H1 (cell line): ENCODE data around the gene VWA2. TPM values are rescaled to one million over a fixed set of nuclear protein-coding genes. Genes with fewer than 3 reads are reported as not detected.

Experiments used
- CTCF ChIA-PET: fragments of 300-600 bp; sonication (Branson Sonifier 250); formaldehyde crosslinking; loops from one replicate; lab custom pipeline; 2021; ENCODE audit not compliant: partially characterized antibody; lab: Charles Lee
- POLR2A ChIA-PET: fragments of 300-600 bp; sonication (Branson Sonifier 250); formaldehyde crosslinking; loops from one replicate; lab custom pipeline; 2021; ENCODE audit warnings: inconsistent platforms; ENCODE audit not compliant: partially characterized antibody; lab: Charles Lee
- DNase-seq, 2 experiments: peaks; one replicate each; pipeline versions ENCODE4 v3.0.0 to v3.0.0-alpha.2; 2010 to 2022; ENCODE audit warnings: low spot score in 2 of 2, low read depth in 1 of 2, mixed read lengths in 1 of 2
- FAIRE-seq: peaks from 2 replicates; lab custom pipeline; 2011; peaks lifted over from hg19 to GRCh38; lab: Jason Lieb, UNC
- H2AFZ ChIP-seq: 2 replicates; pipeline ENCODE4 v1.8.1; 2012; ENCODE audit warnings: low read length, inconsistent platforms
- H2AK5ac ChIP-seq: 2 replicates; pipeline ENCODE4 v1.6.1; 2013; ENCODE audit warnings: low read depth, low read length
- H2BK120ac ChIP-seq: replicated peaks from 2 replicates; pipeline ENCODE3; 2013; ENCODE audit warnings: low read depth, low read length, inconsistent platforms
- H2BK12ac ChIP-seq: 2 replicates; pipeline ENCODE4 v1.6.1; 2013; ENCODE audit warnings: low read depth, low read length
- H2BK15ac ChIP-seq: 2 replicates; pipeline ENCODE4 v1.6.1; 2013; ENCODE audit warnings: low read length
- H2BK20ac ChIP-seq: 2 replicates; pipeline ENCODE4 v1.6.1; 2013; ENCODE audit warnings: low read length
- H2BK5ac ChIP-seq: 2 replicates; pipeline ENCODE4 v1.6.1; 2013; ENCODE audit warnings: low read depth, low read length
- H3K14ac ChIP-seq: 2 replicates; pipeline ENCODE4 v1.6.1; 2013; ENCODE audit warnings: inconsistent platforms; ENCODE audit not compliant: insufficient read length
- H3K18ac ChIP-seq: 2 replicates; pipeline ENCODE4 v1.6.1; 2013; ENCODE audit warnings: low read length; ENCODE audit errors: extremely low read depth
- H3K23ac ChIP-seq: 2 replicates; pipeline ENCODE4 v1.6.1; 2013; ENCODE audit warnings: inconsistent platforms; ENCODE audit not compliant: insufficient read length
- H3K23me2 ChIP-seq: 2 replicates; pipeline ENCODE4 v1.6.1; 2013; ENCODE audit warnings: low read depth, low read length
- H3K27ac ChIP-seq: 2 replicates; pipeline ENCODE4 v1.6.1; 2011; ENCODE audit warnings: low read depth, low read length, inconsistent platforms
- H3K27me3 ChIP-seq, 4 experiments: replicated peaks in 1 of 4; 1 replicate in 1 of 4; 2 replicates in 3 of 4; pipeline versions ENCODE4 v1.6.1 to v1.8.1; 2011 to 2013; ENCODE audit warnings: low read length in 3 of 4, mild to moderate bottlenecking in 3 of 4, inconsistent platforms in 2 of 4, mixed read lengths in 2 of 4, moderate library complexity in 1 of 4; ENCODE audit not compliant: control insufficient read depth in 3 of 4, insufficient read depth in 3 of 4; ENCODE audit errors: extremely low read depth in 1 of 4
- H3K36me3 ChIP-seq, 4 experiments: 2 replicates each; pipeline versions ENCODE4 v1.6.1 to v1.8.1; 2011 to 2013; ENCODE audit warnings: mild to moderate bottlenecking in 4 of 4, low read length in 3 of 4, moderate library complexity in 2 of 4, control low read depth in 1 of 4, inconsistent platforms in 1 of 4; ENCODE audit not compliant: insufficient read depth in 4 of 4, control insufficient read depth in 2 of 4
- H3K4ac ChIP-seq: replicated peaks from 2 replicates; pipeline ENCODE3; 2013; ENCODE audit warnings: low read length, low read depth, mixed read lengths, inconsistent platforms; ENCODE audit not compliant: insufficient read length
- H3K4me1 ChIP-seq, 4 experiments: replicated peaks in 1 of 4; 1 replicate in 1 of 4; 2 replicates in 3 of 4; pipeline versions ENCODE4 v1.6.1 to v1.8.1; 2011 to 2013; ENCODE audit warnings: low read length in 3 of 4, inconsistent platforms in 2 of 4, mixed read lengths in 1 of 4; ENCODE audit not compliant: insufficient read depth in 4 of 4, control insufficient read depth in 3 of 4
- H3K4me2 ChIP-seq, 2 experiments: 2 replicates each; pipeline versions ENCODE4 v1.6.1 to v1.8.1; 2011 to 2013; ENCODE audit warnings: low read depth in 2 of 2, low read length in 2 of 2, control low read depth in 1 of 2, inconsistent platforms in 1 of 2, mild to moderate bottlenecking in 1 of 2; ENCODE audit not compliant: insufficient read depth in 1 of 2
- H3K4me3 ChIP-seq, 4 experiments: fragments of 200-600, 300-600 bp in 1 of 4; sonication (generic), shearing (Covaris generic), sonication (Bioruptor Twin) in 1 of 4; 2 replicates each; pipeline versions ENCODE4 v1.5.1 to v1.8.1; 2011 to 2016; ENCODE audit warnings: low read length in 4 of 4, low read depth in 3 of 4, control low read depth in 2 of 4, inconsistent platforms in 2 of 4, mild to moderate bottlenecking in 2 of 4, mixed read lengths in 1 of 4, moderate library complexity in 1 of 4; ENCODE audit not compliant: insufficient read depth in 2 of 4; ENCODE audit errors: extremely low read depth in 1 of 4
- H3K56ac ChIP-seq: replicated peaks from 2 replicates; pipeline ENCODE3; 2013; ENCODE audit warnings: low read depth, mild to moderate bottlenecking, mixed read lengths, low read length, inconsistent platforms; ENCODE audit not compliant: insufficient read length
- H3K79me1 ChIP-seq: 2 replicates; pipeline ENCODE4 v1.6.1; 2013; ENCODE audit warnings: low read depth, low read length, control low read depth
- H3K79me2 ChIP-seq, 2 experiments: 2 replicates each; pipeline versions ENCODE4 v1.6.1 to v1.8.1; 2012 to 2013; ENCODE audit warnings: low read length in 2 of 2, mild to moderate bottlenecking in 2 of 2, inconsistent platforms in 1 of 2; ENCODE audit not compliant: insufficient read depth in 2 of 2, control insufficient read depth in 1 of 2
- H3K9ac ChIP-seq, 4 experiments: replicated peaks in 1 of 4; 1 replicate in 1 of 4; 2 replicates in 3 of 4; pipeline versions ENCODE4 v1.6.1 to v1.8.1; 2011 to 2013; ENCODE audit warnings: low read depth in 3 of 4, low read length in 3 of 4, control low read depth in 2 of 4, mild to moderate bottlenecking in 2 of 4, moderate library complexity in 2 of 4, inconsistent platforms in 1 of 4; ENCODE audit errors: extremely low read depth in 1 of 4
- H3K9me3 ChIP-seq, 2 experiments: 2 replicates each; pipeline versions ENCODE4 v1.6.1 to v1.8.1; 2012 to 2013; ENCODE audit warnings: mild to moderate bottlenecking in 2 of 2, moderate library complexity in 2 of 2, control low read depth in 1 of 2, inconsistent platforms in 1 of 2, low read depth in 1 of 2, low read length in 1 of 2, mixed read lengths in 1 of 2; ENCODE audit not compliant: insufficient read depth in 2 of 2
- H4K20me1 ChIP-seq, 2 experiments: replicated peaks in 1 of 2; 2 replicates each; pipeline versions ENCODE3 to v1.8.1; 2011 to 2013; ENCODE audit warnings: inconsistent platforms in 2 of 2, low read length in 2 of 2, mild to moderate bottlenecking in 1 of 2; ENCODE audit not compliant: insufficient read depth in 2 of 2, control insufficient read depth in 1 of 2
- H4K5ac ChIP-seq: 2 replicates; pipeline ENCODE4 v1.6.1; 2013; ENCODE audit warnings: low read length, low read depth, mixed read lengths, inconsistent platforms; ENCODE audit not compliant: insufficient read length
- H4K8ac ChIP-seq: 2 replicates; pipeline ENCODE4 v1.8.0; 2013; ENCODE audit warnings: mild to moderate bottlenecking, moderate library complexity, low read length, inconsistent platforms; ENCODE audit not compliant: insufficient read depth; ENCODE audit errors: extremely low read depth
- H4K91ac ChIP-seq: replicated peaks from 2 replicates; pipeline ENCODE3; 2013; ENCODE audit warnings: low read length, mixed read lengths, inconsistent platforms; ENCODE audit not compliant: insufficient read length
- GTF2F1 ChIP-seq: IDR thresholded peaks from 2 replicates; pipeline ENCODE4 v1.6.1; 2012; ENCODE audit warnings: low read depth, low read length, improper control_type of control experiment, borderline replicate concordance
- KDM4A ChIP-seq: IDR thresholded peaks from one replicate; pipeline ENCODE4 v1.7.1; 2012; ENCODE audit warnings: low read depth, mild to moderate bottlenecking, moderate library complexity, low read length, inconsistent platforms; ENCODE audit not compliant: severe bottlenecking
- NANOG ChIP-seq: IDR thresholded peaks from 2 replicates; pipeline ENCODE4 v1.6.1; 2011; ENCODE audit warnings: low read length, low read depth, mild to moderate bottlenecking, inconsistent platforms; ENCODE audit not compliant: insufficient read depth, poor library complexity, severe bottlenecking
- PHF8 ChIP-seq: fragments of 200-600 bp; sonication (generic); conservative IDR thresholded peaks from 2 replicates; pipeline ENCODE4 v1.7.1; 2012; ENCODE audit warnings: low read depth, mild to moderate bottlenecking, inconsistent platforms, low read length, moderate library complexity
- TCF12 ChIP-seq: IDR thresholded peaks from 2 replicates; pipeline ENCODE4 v1.6.1; 2011; ENCODE audit warnings: low read depth, mild to moderate bottlenecking, low read length
- TEAD4 ChIP-seq: IDR thresholded peaks from 2 replicates; pipeline ENCODE4 v1.6.1; 2012; ENCODE audit warnings: low read depth, low read length, inconsistent platforms, mixed read lengths
- WGBS, 2 experiments: shearing (Covaris generic) in 1 of 2; methylation state at CpG; one replicate each; pipeline versions ENCODE4 v1.1.6 to v1.1.7; 2013 to 2015; ENCODE audit warnings: low lambda C conversion rate in 2 of 2, mixed read lengths in 2 of 2, inconsistent platforms in 1 of 2, low coverage in 1 of 2, missing lambda C conversion rate in 1 of 2; ENCODE audit not compliant: insufficient replicate concordance in 2 of 2, insufficient coverage in 1 of 2, insufficient read length in 1 of 2; ENCODE audit errors: extremely low coverage in 1 of 2, missing lambda C conversion rate in 1 of 2; 5-methylcytosine and 5-hydroxymethylcytosine counted together
- polyA plus RNA-seq, 7 experiments: library from polyadenylated mRNA; depleted of rRNA in 3 of 7; stranded (reverse) in 5 of 7; unstranded in 2 of 7; fragments of >200 nt in 5 of 7; fragments of 200-250 nt in 2 of 7; gene quantifications; 1 replicate in 5 of 7; 2 replicates in 1 of 7; 4 replicates in 1 of 7; pipeline versions ENCODE4 v1.2.1 to v1.2.3, GENCODE V29; 2011 to 2013; ENCODE audit warnings: missing spikeins in 2 of 7, mixed read lengths in 2 of 7
- total RNA-seq: library from RNA; stranded (reverse); fragmentation: NEBNext Ultra II Directional; extraction: Animal tissue kit (Norgen Biotek cat#: 25700); gene quantifications from 2 replicates; pipeline ENCODE4 v1.2.1, GENCODE V29; 2021
- TF ChIP-seq, protein P1 (sequence below): IDR thresholded peaks from 2 replicates; pipeline ENCODE4 v1.6.1; 2012; ENCODE audit warnings: inconsistent platforms

VWA2 gene
- total and polyA plus RNA-seq, 2 of the 8 experiments (the other 6 are each of a cell fraction or from before 2014, with no cell fraction given) = 2.8 to 2.9 TPM

DNA sequence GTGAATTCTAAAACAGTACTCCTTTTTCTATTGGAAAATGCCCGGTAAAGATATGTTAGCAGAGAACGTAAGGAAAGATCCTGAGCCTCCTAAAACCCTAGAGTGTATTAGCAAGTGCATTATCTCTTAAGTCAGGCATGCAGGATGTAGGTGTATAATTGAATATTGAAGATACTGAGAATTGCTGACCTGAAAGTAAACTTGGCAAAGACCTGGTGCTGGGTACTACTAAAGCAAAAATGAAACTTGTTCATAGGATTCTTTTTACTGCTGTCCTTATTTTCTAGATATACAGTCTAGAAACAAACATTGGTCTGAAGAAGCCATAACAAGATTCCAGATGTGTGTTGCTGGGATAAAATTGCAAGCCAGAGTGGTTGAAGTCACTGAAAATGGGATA lies 18.8 kb upstream of the VWA2 start:
- no peaks in the 10 kb centered on the region for H3K23me2 ChIP-seq
- 91% methylated on average over 2 of the region's 2 CpGs; no CpG with 5 or more reads in 1 of the 2 experiments for WGBS, 2 experiments
- FAIRE-seq (no peak), DNase-seq (no peak)
- no peak overlapping the region for H3K4me3 ChIP-seq
- no peaks in the 10 kb centered on the region for H3K79me2 ChIP-seq
- H3K23ac ChIP-seq = no peak overlapping the region
- no peak overlapping the region for H2BK5ac ChIP-seq
- H3K9me3 ChIP-seq = no peaks in the 10 kb centered on the region
- H2AK5ac ChIP-seq = no peak overlapping the region
- H4K8ac ChIP-seq = no peak overlapping the region
- no peak overlapping the region for H3K4ac ChIP-seq
- no peak overlapping the region for H3K14ac ChIP-seq
- no peak overlapping the region for H2AFZ ChIP-seq
- H2BK12ac ChIP-seq = no peak overlapping the region
- no peak overlapping the region for H3K9ac ChIP-seq
- no peak overlapping the region for H3K27ac ChIP-seq
- H2BK20ac ChIP-seq = no peak overlapping the region
- no peaks in the 10 kb centered on the region for H3K79me1 ChIP-seq
- H2BK120ac ChIP-seq = no peak overlapping the region
- H3K36me3 ChIP-seq = no peaks in the 10 kb centered on the region
- TF ChIP-seq TEAD4 (no peak), NANOG (no peak), PHF8 (no peak), KDM4A (no peak), GTF2F1 (no peak), TCF12 (no peak)
- TF ChIP-seq, protein P1, sequence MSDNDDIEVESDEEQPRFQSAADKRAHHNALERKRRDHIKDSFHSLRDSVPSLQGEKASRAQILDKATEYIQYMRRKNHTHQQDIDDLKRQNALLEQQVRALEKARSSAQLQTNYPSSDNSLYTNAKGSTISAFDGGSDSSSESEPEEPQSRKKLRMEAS = no peak
- H2BK15ac ChIP-seq = no peak overlapping the region
- no peak overlapping the region for H3K18ac ChIP-seq
- no peak overlapping the region for H4K91ac ChIP-seq
- H3K4me1 ChIP-seq = no peaks in the 10 kb centered on the region
- no peaks in the 10 kb centered on the region for H3K27me3 ChIP-seq
- ChIA-PET POLR2A (no interaction called here), CTCF (interaction anchor here (0.7 kb wide), 1 partner anchor 108 kb away, joined by 3 read pairs; no protein-coding TSS in a partner anchor)
- H3K4me2 ChIP-seq = no peak overlapping the region
- no peak overlapping the region for H3K56ac ChIP-seq
- no peaks in the 10 kb centered on the region for H4K20me1 ChIP-seq
- no peak overlapping the region for H4K5ac ChIP-seq
